Memory B cell (primary cell): ENCODE measurements around the gene PAX3.

Source experiments
- ATAC-seq: fragments of 150-1000 bp; cut with Tn5 transposase; 2 replicates; pipeline ENCODE4 v1.10.0; 2021; ENCODE audit warnings: low read depth, mild to moderate bottlenecking, moderate library complexity
- DNase-seq, 2 donors: peaks; one replicate each; pipeline ENCODE4 v3.0.0; 2022; ENCODE audit warnings: low spot score in 2 of 2
- H3K27ac Mint-ChIP-seq: one replicate; pipeline ENCODE4 v1.8.0; 2022; ENCODE audit warnings: mild to moderate bottlenecking, moderate library complexity, mixed read lengths
- H3K27me3 Mint-ChIP-seq: one replicate; pipeline ENCODE4 v1.8.0; 2022; ENCODE audit warnings: mixed read lengths
- H3K36me3 Mint-ChIP-seq: one replicate; pipeline ENCODE4 v1.8.0; 2022; ENCODE audit warnings: mild to moderate bottlenecking, mixed read lengths
- H3K4me1 Mint-ChIP-seq: one replicate; pipeline ENCODE4 v1.8.0; 2022; ENCODE audit warnings: mixed read lengths
- H3K4me3 Mint-ChIP-seq: one replicate; pipeline ENCODE4 v1.8.0; 2022; ENCODE audit warnings: mild to moderate bottlenecking, moderate library complexity, mixed read lengths
- H3K9me3 Mint-ChIP-seq: one replicate; pipeline ENCODE4 v1.8.0; 2022; ENCODE audit warnings: mixed read lengths

The PAX3 gene

GRCh38 chr2:222287862-222288479 lies 10.8 kb downstream of the PAX3 start:
- no peak overlapping the region for H3K27ac Mint-ChIP-seq
- DNase-seq: no peak
- H3K9me3 Mint-ChIP-seq: no peaks in the 10 kb centered on the region
- no peak overlapping the region for H3K4me3 Mint-ChIP-seq
- no peaks in the 10 kb centered on the region for H3K36me3 Mint-ChIP-seq
- H3K27me3 Mint-ChIP-seq: peaks cover 21% of the 10 kb centered on the region
- no peak for ATAC-seq
- no peaks in the 10 kb centered on the region for H3K4me1 Mint-ChIP-seq

GRCh38 chr2:222284466-222284865 lies 14.3 kb downstream of the PAX3 start:
- Mint-ChIP-seq H3K36me3 (no peaks in the 10 kb centered on the region), H3K27ac (no peak overlapping the region), H3K9me3 (no peaks in the 10 kb centered on the region), H3K4me3 (no peak overlapping the region), H3K4me1 (no peaks in the 10 kb centered on the region), H3K27me3 (peaks cover 16% of the 10 kb centered on the region)
- DNase-seq (no peak), ATAC-seq (no peak)

GRCh38 chr2:222283634-222284033 lies 15.2 kb downstream of the PAX3 start:
- Mint-ChIP-seq H3K36me3 (no peaks in the 10 kb centered on the region), H3K4me1 (no peaks in the 10 kb centered on the region), H3K9me3 (no peaks in the 10 kb centered on the region), H3K4me3 (no peak overlapping the region), H3K27me3 (peaks cover 12% of the 10 kb centered on the region), H3K27ac (no peak overlapping the region)
- no peak for ATAC-seq
- no peak for DNase-seq

GRCh38 chr2:222281506-222281905 lies 17.3 kb downstream of the PAX3 start:
- no peak overlapping the region for H3K27ac Mint-ChIP-seq
- no peak for DNase-seq
- no peak for ATAC-seq
- no peaks in the 10 kb centered on the region for H3K9me3 Mint-ChIP-seq
- no peak overlapping the region for H3K4me3 Mint-ChIP-seq
- H3K36me3 Mint-ChIP-seq: no peaks in the 10 kb centered on the region
- peaks cover 10% of the 10 kb centered on the region for H3K27me3 Mint-ChIP-seq
- H3K4me1 Mint-ChIP-seq: no peaks in the 10 kb centered on the region

GRCh38 chr2:222280795-222281194 lies 18.0 kb downstream of the PAX3 start:
- no peak overlapping the region for H3K4me3 Mint-ChIP-seq
- ATAC-seq (no peak), DNase-seq (no peak)

GRCh38 chr2:222272446-222273015 lies 26.3 kb downstream of the PAX3 start:
- H3K27me3 Mint-ChIP-seq: peaks cover 3% of the 10 kb centered on the region
- DNase-seq: no peak
- H3K4me3 Mint-ChIP-seq: no peak overlapping the region
- no peak for ATAC-seq
- no peaks in the 10 kb centered on the region for H3K9me3 Mint-ChIP-seq
- H3K36me3 Mint-ChIP-seq: no peaks in the 10 kb centered on the region
- H3K4me1 Mint-ChIP-seq: no peaks in the 10 kb centered on the region
- H3K27ac Mint-ChIP-seq: no peak overlapping the region

More at GRCh38 chr2:222280795-222281194, 18.0 kb downstream of the PAX3 start:
- Mint-ChIP-seq H3K9me3 (no peaks in the 10 kb centered on the region), H3K27ac (no peak overlapping the region), H3K4me1 (no peaks in the 10 kb centered on the region), H3K36me3 (no peaks in the 10 kb centered on the region), H3K27me3 (peaks cover 10% of the 10 kb centered on the region)

GRCh38 chr2:222271854-222272253 lies 26.9 kb downstream of the PAX3 start:
- ATAC-seq (no peak), DNase-seq (no peak)
- Mint-ChIP-seq H3K9me3 (no peaks in the 10 kb centered on the region), H3K4me3 (no peak overlapping the region), H3K36me3 (no peaks in the 10 kb centered on the region), H3K4me1 (no peaks in the 10 kb centered on the region), H3K27me3 (peaks cover 3% of the 10 kb centered on the region), H3K27ac (no peak overlapping the region)

GRCh38 chr2:222270396-222270795 lies 28.4 kb downstream of the PAX3 start:
- no peaks in the 10 kb centered on the region for H3K9me3 Mint-ChIP-seq
- no peak overlapping the region for H3K27ac Mint-ChIP-seq
- H3K4me1 Mint-ChIP-seq: no peaks in the 10 kb centered on the region
- no peak for DNase-seq
- no peak for ATAC-seq
- no peak overlapping the region for H3K4me3 Mint-ChIP-seq
- H3K36me3 Mint-ChIP-seq: no peaks in the 10 kb centered on the region
- H3K27me3 Mint-ChIP-seq: peaks cover 3% of the 10 kb centered on the region

GRCh38 chr2:222269132-222269531 lies 29.7 kb downstream of the PAX3 start:
- Mint-ChIP-seq H3K4me3 (no peak overlapping the region), H3K36me3 (no peaks in the 10 kb centered on the region), H3K27ac (no peak overlapping the region), H3K9me3 (peaks cover under 1% of the 10 kb centered on the region), H3K4me1 (no peaks in the 10 kb centered on the region), H3K27me3 (peaks cover 3% of the 10 kb centered on the region)
- DNase-seq (no peak), ATAC-seq (no peak)

- Mint-ChIP-seq H3K4me3 (no peak overlapping the region), H3K27ac (no peak overlapping the region), H3K36me3 (no peaks in the 10 kb centered on the region), H3K4me1 (no peaks in the 10 kb centered on the region), H3K27me3 (peaks cover 3% of the 10 kb centered on the region), H3K9me3 (peaks cover 2% of the 10 kb centered on the region)
- DNase-seq: no peak
- no peak for ATAC-seq
These were observed 30.3 kb downstream of the PAX3 start for GRCh38 chr2:222268311-222268990.

GRCh38 chr2:222264791-222265320 lies 33.9 kb downstream of the PAX3 start:
- Mint-ChIP-seq H3K4me3 (no peak overlapping the region), H3K9me3 (peaks cover 2% of the 10 kb centered on the region), H3K27me3 (no peaks in the 10 kb centered on the region), H3K27ac (no peak overlapping the region), H3K4me1 (no peaks in the 10 kb centered on the region), H3K36me3 (no peaks in the 10 kb centered on the region)
- DNase-seq (no peak), ATAC-seq (no peak)

- Mint-ChIP-seq H3K27ac (no peak overlapping the region), H3K36me3 (no peaks in the 10 kb centered on the region), H3K4me1 (no peaks in the 10 kb centered on the region), H3K27me3 (no peaks in the 10 kb centered on the region), H3K9me3 (peaks cover 2% of the 10 kb centered on the region), H3K4me3 (no peak overlapping the region)
- no peak for ATAC-seq
- DNase-seq: no peak
These were observed 37.3 kb downstream of the PAX3 start for GRCh38 chr2:222261504-222261903.

GRCh38 chr2:222257645-222258044 lies 41.2 kb downstream of the PAX3 start:
- DNase-seq: no peak
- no peaks in the 10 kb centered on the region for H3K9me3 Mint-ChIP-seq
- no peak overlapping the region for H3K27ac Mint-ChIP-seq
- no peak overlapping the region for H3K4me3 Mint-ChIP-seq
- no peak for ATAC-seq
- H3K36me3 Mint-ChIP-seq: no peaks in the 10 kb centered on the region
- peaks cover 6% of the 10 kb centered on the region for H3K27me3 Mint-ChIP-seq
- no peaks in the 10 kb centered on the region for H3K4me1 Mint-ChIP-seq

- Mint-ChIP-seq H3K9me3 (no peaks in the 10 kb centered on the region), H3K4me1 (no peaks in the 10 kb centered on the region), H3K4me3 (no peak overlapping the region), H3K27me3 (peaks cover 6% of the 10 kb centered on the region), H3K36me3 (no peaks in the 10 kb centered on the region), H3K27ac (no peak overlapping the region)
- ATAC-seq (no peak), DNase-seq (no peak)
These were observed 42.5 kb downstream of the PAX3 start for GRCh38 chr2:222256250-222256649.
